ENCODE data around the gene RPS23. TPM values are rescaled to one million over a fixed set of nuclear protein-coding genes. Genes with fewer than 3 reads are reported as not detected.

RPS23 gene
- 5,529 TPM for total RNA-seq

DNA sequence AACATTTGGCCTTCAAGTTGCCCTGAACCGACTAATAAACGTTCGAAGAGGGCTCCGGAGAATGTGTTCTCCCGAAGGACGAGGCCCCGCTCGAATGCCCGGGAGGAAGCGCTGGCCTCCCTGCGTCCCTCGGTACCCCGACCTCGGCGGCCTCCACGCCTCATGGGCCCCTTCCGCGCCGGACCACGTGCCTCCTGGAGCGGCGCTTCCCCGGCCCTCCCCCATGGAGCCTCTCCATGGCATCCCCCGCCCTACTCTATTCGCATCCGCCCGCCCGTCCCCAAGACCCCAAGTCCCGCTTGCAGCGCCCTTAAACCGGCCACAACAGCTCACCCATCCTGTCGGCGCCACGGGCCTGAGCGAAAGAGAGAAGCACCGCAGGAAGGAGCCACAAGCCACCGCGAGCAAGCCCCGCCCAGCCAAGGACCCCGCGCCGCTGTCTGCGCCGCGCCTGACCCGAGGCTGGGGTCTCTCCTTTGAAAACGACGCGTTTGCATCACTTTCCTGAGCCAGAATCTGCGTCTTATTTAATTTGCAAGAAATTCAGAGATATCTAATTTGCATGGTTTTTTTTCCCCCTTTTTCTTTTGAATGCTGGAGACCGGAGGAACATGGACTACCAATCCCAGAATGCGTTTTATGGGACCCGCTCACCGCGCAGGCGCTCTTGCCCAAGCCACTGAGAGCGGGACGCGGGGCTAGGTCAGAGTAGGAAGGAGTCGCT is at the start of gene RPS23:
Gene RPS23 (minus strand): TSS at position 368 of the 724 bp plus-strand sequence. CDS start 31 bp downstream, at position 337.
- Histone ChIP-seq H3K4me3 (ENCODE audit: low read length) (peak within 1 kb of the TSS; percentile 90), H3K27me3 (ENCODE audit: insufficient read depth, low read length) (no peaks in the 10 kb centered on the region), H3K9me3 (ENCODE audit: low read depth, low read length) (no peaks in the 10 kb centered on the region), H3K4me1 (ENCODE audit: insufficient read depth, low read length) (peaks cover 24% of the 10 kb centered on the region)

DNA sequence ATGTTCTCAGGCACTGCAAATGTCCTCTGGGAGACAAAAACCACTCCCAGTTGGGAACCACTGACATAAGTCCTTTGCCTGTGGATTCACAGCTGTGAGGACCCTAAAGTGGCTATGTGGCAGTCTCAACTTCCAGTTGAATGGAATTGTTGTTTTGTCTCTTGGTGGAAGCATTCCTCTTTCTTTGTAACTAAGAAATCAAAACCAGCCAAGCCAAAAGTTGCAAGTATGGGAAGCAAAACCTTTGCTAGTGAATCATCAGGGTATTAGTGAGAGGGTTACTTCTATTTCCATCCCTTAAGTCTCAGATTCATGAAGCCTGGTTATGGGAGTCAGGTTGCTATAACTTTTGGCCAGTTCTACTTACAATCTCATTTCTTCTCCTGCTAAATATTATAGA is 49.8 kb upstream of the RPS23 start:
- Histone ChIP-seq H3K9me3 (ENCODE audit: low read depth, low read length) (no peaks in the 10 kb centered on the region), H3K27me3 (ENCODE audit: insufficient read depth, low read length) (no peaks in the 10 kb centered on the region), H3K4me3 (ENCODE audit: low read length) (no peak overlapping the region), H3K4me1 (ENCODE audit: insufficient read depth, low read length) (no peaks in the 10 kb centered on the region)

DNA sequence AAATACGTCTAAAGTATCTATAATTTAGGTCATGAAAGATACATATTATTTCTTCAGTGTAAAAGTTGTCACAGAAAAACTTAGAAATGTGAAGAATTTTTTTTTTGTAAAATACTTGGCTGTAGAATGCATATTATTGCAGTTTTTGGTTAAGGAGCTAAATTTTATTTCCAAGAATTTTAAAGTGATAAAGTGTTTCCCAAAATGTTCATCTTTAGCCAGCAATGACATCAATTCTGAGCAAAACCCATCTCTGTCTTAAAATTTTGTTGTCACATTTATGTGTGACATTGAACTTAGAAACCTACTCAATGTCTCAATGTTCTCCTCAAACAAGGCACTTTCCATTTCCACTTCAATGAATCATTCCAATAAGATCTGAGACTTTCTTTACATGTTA is 47.8 kb upstream of the RPS23 start:
- no peaks in the 10 kb centered on the region for H3K4me1 ChIP-seq (ENCODE audit: insufficient read depth, low read length)
- H3K9me3 ChIP-seq (ENCODE audit: low read depth, low read length): no peaks in the 10 kb centered on the region
- no peaks in the 10 kb centered on the region for H3K27me3 ChIP-seq (ENCODE audit: insufficient read depth, low read length)
- H3K4me3 ChIP-seq (ENCODE audit: low read length): no peak overlapping the region

DNA sequence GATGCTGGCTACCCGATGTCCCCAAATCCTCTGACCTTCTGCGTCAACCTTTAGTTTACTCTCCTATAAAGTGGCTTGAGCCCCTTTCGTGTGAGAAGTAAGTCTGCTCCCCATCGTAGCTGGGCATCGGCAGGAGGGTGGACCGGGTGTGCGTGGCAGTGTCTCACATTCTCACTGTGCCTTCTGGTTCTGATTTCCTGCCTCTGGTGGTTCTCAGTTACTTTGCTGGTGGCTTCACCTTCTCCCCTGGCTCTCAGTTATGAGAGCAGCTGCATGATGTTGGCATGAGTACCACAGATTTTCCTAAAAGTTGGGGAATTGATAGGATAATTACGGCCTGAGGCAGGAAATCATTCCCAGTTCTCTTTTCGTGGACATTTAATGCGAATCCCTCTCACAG is 47.0 kb upstream of the RPS23 start:
- Histone ChIP-seq H3K4me3 (ENCODE audit: low read length) (no peak overlapping the region), H3K27me3 (ENCODE audit: insufficient read depth, low read length) (no peaks in the 10 kb centered on the region), H3K9me3 (ENCODE audit: low read depth, low read length) (no peaks in the 10 kb centered on the region), H3K4me1 (ENCODE audit: insufficient read depth, low read length) (no peaks in the 10 kb centered on the region)

DNA sequence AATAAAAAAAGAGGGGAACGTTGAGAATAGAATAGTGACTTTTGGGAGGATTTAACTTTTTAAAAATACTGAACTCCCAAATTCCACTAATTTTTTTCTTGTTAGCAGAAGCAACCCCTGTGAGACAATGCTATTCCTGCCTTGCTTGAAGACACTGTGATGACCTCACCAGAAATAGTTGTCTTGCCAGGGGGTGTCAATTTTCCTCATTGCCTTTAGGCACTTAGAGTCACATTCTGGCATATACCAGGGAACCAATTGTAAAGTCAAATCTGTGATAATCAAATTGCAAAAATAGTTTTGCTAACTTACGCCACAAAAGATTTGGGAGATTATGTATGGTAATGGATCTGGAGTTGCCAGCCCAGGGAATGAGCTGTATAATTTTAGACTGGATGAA is 42.8 kb upstream of the RPS23 start:
- Histone ChIP-seq H3K27me3 (ENCODE audit: insufficient read depth, low read length) (no peaks in the 10 kb centered on the region), H3K4me3 (ENCODE audit: low read length) (no peak overlapping the region), H3K4me1 (ENCODE audit: insufficient read depth, low read length) (no peaks in the 10 kb centered on the region), H3K9me3 (ENCODE audit: low read depth, low read length) (no peaks in the 10 kb centered on the region)

DNA sequence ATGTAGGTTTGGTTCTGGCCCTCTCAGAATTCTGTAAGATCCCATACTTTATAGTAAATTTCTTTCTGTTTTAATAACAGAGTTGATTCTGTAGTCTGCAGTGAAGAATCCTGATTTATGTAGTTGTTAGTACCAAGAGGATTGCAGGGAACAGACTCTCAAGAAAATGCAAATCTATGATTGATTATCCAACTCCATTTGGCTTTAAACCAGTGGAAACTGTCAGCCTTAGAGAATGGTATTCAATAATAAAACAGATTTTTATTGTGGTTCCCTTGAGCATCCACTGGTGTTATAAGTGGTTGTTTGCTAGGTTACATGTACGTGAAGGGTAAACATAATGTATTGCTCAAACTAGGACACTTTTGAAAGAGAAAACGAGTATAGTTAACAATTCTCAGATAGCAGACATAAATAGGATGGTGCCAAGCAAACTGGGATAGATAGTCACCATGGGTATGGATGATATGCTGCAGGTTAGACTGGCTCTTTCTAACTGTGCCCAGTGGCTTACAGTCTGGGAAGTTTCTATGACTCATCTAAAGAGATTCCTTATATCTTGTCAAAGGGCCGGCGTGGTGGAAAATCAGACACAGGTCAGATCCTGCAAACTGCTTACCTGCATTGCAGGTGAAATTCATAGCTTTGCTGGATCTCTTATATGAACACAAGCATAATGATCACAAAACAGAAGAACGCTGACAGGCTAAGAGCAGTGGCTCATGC is 41.7 kb upstream of the RPS23 start:
- Histone ChIP-seq H3K4me3 (ENCODE audit: low read length) (no peak overlapping the region), H3K27me3 (ENCODE audit: insufficient read depth, low read length) (no peaks in the 10 kb centered on the region), H3K4me1 (ENCODE audit: insufficient read depth, low read length) (no peaks in the 10 kb centered on the region), H3K9me3 (ENCODE audit: low read depth, low read length) (no peaks in the 10 kb centered on the region)

DNA sequence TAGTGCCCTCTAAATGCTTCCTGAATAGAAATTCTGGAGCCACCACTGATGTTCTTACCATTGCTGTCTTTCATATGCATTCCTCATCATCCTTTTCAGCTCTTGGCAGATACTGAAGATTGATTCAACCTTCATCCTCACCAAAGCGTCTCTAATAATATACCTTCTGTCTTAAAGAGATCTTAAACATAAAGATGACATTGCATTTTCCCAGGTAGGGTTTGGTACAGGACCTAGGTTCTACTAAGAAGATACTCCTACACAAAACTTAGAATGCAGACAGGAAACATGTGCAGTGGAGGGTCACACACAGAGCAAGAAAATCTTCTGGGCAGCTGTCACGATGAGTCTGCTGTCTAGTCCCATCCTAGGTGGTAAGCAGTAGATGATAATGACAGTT is 41.0 kb upstream of the RPS23 start:
- H3K4me1 ChIP-seq (ENCODE audit: insufficient read depth, low read length): no peaks in the 10 kb centered on the region
- no peaks in the 10 kb centered on the region for H3K27me3 ChIP-seq (ENCODE audit: insufficient read depth, low read length)
- no peaks in the 10 kb centered on the region for H3K9me3 ChIP-seq (ENCODE audit: low read depth, low read length)
- H3K4me3 ChIP-seq (ENCODE audit: low read length): no peak overlapping the region

DNA sequence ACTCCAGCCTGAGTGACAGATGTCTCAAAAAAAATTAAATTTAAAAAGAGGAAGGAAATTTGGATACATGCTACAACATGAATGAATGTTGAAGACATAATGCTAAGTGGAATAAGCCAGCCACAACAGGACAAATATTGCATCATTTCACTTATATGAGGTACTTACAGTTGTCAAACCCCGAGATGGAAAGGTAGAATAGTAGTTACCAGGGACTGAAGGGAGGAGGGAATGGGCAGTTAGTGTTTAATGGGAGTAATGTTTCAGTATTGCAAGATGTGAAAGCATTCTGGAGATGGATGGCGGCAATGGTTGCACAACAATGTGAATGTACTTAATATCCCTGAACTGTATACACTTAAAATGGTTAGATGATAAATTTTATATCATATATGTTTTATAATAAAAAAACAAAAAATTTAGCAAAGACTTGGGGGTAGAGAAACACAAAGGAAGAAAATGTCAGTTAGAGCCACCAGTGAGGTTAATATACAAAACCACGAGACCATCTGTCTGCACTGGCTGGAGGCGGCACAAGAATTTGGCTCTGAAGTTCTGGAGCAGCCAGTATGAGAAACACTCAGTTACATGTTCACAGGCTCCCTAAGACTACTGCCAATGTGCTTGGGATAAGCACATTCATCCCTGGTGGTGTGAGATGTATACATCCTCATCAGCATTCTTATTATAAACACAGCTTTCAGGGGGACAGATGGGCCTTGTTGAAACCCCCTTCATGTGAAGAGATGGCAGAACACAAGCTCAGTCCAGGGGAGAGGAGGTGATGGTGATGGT is 37.0 kb upstream of the RPS23 start:
- H3K4me3 ChIP-seq (ENCODE audit: low read length): no peak overlapping the region
- H3K27me3 ChIP-seq (ENCODE audit: insufficient read depth, low read length): no peaks in the 10 kb centered on the region
- no peaks in the 10 kb centered on the region for H3K4me1 ChIP-seq (ENCODE audit: insufficient read depth, low read length)
- no peaks in the 10 kb centered on the region for H3K9me3 ChIP-seq (ENCODE audit: low read depth, low read length)

DNA sequence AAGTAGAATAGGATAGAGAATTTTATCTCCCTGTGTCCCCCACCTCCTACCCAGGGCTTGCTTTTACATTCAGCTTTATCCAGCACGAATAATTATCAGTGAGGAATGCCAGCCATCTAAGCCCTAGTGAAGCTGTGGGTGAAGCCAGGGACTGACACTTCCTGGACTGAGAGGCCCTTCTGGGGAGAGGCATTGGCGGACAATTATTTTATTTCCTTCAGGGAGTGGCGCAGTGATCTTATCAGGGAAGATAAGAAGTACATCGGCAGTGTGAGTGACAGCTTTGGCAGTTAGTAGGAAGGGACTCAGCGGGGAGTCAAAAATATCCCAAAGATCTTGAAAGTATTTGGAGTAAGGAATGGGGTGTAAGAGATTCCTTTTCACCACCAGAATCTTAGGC is 34.9 kb upstream of the RPS23 start:
- Histone ChIP-seq H3K9me3 (ENCODE audit: low read depth, low read length) (no peaks in the 10 kb centered on the region), H3K4me3 (ENCODE audit: low read length) (no peak overlapping the region), H3K27me3 (ENCODE audit: insufficient read depth, low read length) (no peaks in the 10 kb centered on the region), H3K4me1 (ENCODE audit: insufficient read depth, low read length) (no peaks in the 10 kb centered on the region)

DNA sequence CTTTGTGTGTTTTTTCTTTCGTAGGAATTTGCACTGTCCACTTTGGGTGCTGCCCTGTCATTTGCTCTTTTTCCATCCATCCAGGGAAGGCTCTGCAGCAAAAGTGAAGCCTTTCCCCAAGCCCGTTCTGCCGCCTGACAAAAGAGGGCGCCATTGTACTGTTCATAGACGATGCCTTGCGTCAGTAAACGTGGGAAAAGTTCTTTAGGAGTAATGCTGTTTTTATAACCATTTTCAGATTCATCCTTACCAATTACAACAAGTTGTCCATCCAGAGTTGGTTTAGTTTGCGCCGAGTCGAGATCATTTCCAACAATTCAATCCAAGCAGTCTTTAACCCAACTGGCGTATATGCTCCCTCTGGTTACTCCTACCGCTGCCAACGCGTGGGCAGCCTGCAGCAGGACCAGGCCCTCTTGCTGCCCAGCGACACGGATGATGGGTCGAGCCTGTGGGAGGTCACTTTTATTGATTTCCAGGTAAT is 34.3 kb upstream of the RPS23 start:
- H3K27me3 ChIP-seq (ENCODE audit: insufficient read depth, low read length): no peaks in the 10 kb centered on the region
- no peaks in the 10 kb centered on the region for H3K4me1 ChIP-seq (ENCODE audit: insufficient read depth, low read length)
- no peak overlapping the region for H3K4me3 ChIP-seq (ENCODE audit: low read length)
- H3K9me3 ChIP-seq (ENCODE audit: low read depth, low read length): no peaks in the 10 kb centered on the region

DNA sequence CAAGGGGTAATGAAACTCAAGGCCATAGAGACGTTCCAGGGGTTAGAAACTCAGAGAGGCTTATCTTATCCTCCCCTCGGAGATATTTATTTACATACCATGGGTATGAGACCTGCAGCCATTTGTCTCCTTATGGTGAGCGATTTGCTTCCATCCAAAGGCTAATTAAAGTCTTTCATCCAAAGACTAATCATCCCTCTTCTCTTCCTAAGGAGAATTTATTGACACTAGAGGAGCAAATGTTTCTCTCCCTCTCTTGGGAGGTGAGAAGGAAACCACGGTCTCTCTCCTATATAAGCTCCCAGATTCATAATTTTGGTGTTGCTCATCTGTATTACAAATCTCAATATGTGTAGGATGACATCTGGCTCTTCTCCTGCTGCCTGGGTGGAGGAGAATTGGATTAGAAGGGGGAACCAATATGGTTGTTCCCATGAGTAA is 31.0 kb upstream of the RPS23 start:
- H3K9me3 ChIP-seq (ENCODE audit: low read depth, low read length): no peaks in the 10 kb centered on the region
- H3K4me1 ChIP-seq (ENCODE audit: insufficient read depth, low read length): no peaks in the 10 kb centered on the region
- H3K27me3 ChIP-seq (ENCODE audit: insufficient read depth, low read length): no peaks in the 10 kb centered on the region
- H3K4me3 ChIP-seq (ENCODE audit: low read length): no peak overlapping the region

DNA sequence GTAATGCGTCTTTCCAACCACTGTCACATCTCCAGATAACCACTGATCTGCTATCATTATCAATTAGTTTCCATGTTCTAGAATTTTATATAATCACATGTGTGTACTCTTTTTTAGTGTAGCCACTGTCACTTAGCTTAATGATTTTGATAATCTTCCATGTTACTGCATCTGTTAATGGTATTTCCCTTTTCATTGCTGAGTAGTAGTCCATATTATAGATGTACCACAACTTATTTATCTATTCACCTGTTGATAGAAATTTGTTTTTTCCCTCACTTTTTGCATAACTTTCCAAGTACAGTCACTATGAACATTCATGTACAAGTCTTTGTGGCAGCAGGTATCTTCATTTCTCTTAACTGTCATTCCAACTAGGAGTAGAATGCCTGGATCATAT is 30.3 kb upstream of the RPS23 start:
- Histone ChIP-seq H3K4me1 (ENCODE audit: insufficient read depth, low read length) (no peaks in the 10 kb centered on the region), H3K9me3 (ENCODE audit: low read depth, low read length) (no peaks in the 10 kb centered on the region), H3K4me3 (ENCODE audit: low read length) (no peak overlapping the region), H3K27me3 (ENCODE audit: insufficient read depth, low read length) (no peaks in the 10 kb centered on the region)

DNA sequence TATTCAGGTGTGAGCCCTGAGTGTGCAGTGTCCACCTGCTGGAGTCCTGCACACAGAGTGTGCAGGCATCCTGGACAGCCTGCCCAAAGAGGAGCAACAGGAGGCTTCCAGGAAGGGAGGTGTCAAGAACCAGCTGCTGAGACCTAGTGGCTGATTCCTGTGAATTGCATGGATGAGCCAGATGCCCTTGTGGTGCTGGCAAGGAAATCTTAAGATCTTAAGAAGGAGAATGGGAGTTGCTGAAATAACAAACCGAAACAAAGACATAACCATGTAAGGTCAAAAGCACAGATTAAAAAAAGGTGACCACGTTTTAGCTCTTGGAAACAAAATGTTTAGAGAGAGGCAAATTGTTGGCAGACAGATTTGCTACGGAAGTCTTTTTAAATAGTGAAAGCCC is 29.3 kb upstream of the RPS23 start:
- no peak overlapping the region for H3K4me3 ChIP-seq (ENCODE audit: low read length)
- H3K27me3 ChIP-seq (ENCODE audit: insufficient read depth, low read length): no peaks in the 10 kb centered on the region
- no peaks in the 10 kb centered on the region for H3K4me1 ChIP-seq (ENCODE audit: insufficient read depth, low read length)
- H3K9me3 ChIP-seq (ENCODE audit: low read depth, low read length): no peaks in the 10 kb centered on the region

DNA sequence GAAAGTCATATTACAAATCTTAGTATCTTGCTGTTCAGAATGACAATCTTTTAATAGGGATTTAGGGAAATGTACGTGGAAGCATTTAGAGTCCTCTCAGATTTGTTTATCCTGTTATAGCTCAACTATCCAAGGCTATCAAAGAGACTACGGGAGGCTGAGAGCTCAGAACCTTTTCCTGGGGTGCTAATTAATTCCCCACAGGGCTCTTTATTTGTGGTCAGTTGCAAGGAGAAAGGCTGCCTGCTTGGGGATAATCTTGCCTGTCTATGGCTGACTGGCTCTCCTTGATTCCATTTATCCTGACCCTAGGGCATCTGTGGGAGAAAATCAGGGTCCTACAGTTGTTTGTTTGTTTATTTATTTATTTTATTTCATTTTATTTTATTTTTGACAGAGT is 28.0 kb upstream of the RPS23 start:
- Histone ChIP-seq H3K27me3 (ENCODE audit: insufficient read depth, low read length) (no peaks in the 10 kb centered on the region), H3K9me3 (ENCODE audit: low read depth, low read length) (no peaks in the 10 kb centered on the region), H3K4me3 (ENCODE audit: low read length) (no peak overlapping the region), H3K4me1 (ENCODE audit: insufficient read depth, low read length) (no peaks in the 10 kb centered on the region)

DNA sequence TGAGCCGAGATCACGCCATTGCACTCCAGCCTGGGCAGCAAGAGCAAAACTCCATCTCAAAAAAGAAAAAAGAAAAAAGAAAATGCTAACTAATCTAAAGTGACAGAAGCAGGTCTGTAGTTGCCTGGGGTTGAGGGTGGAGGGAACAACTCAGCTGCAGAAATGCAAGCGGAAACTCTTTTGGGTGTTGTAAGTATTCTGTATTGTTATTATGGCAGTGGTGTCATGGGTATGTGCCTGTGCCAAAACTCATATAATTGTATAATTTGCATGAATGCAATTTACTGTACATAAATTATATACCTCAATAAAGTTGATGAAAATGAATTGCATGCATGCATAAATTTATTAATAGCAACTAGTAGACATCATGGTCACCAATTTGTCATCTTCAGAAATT is 23.0 kb upstream of the RPS23 start:
- Histone ChIP-seq H3K4me1 (ENCODE audit: insufficient read depth, low read length) (no peaks in the 10 kb centered on the region), H3K9me3 (ENCODE audit: low read depth, low read length) (no peaks in the 10 kb centered on the region), H3K27me3 (ENCODE audit: insufficient read depth, low read length) (no peaks in the 10 kb centered on the region), H3K4me3 (ENCODE audit: low read length) (no peak overlapping the region)
